OCI-LY3 (cell line): ENCODE data around the gene SERGEF.

ENCODE experiments used
- H2AFZ ChIP-seq: fragments of 200-600, 300-600 bp; shearing (Covaris generic); 2 replicates; pipeline ENCODE4 v1.6.0; 2014; ENCODE audit warnings: antibody characterized with exemption, low read depth, low read length
- H3K27ac ChIP-seq: fragments of 200-600, 300-600 bp; sonication (generic); 2 replicates; pipeline ENCODE4 v1.5.1; 2014; ENCODE audit warnings: mild to moderate bottlenecking, low read length, moderate library complexity, mixed read lengths
- H3K27me3 ChIP-seq: fragments of 200-600, 300-600 bp; sonication (generic); 2 replicates; pipeline ENCODE4 v1.6.1; 2014; ENCODE audit warnings: low read depth, low read length, mixed read lengths
- H3K36me3 ChIP-seq: fragments of 200-600, 300-600 bp; sonication (generic); replicated peaks from 2 replicates; pipeline ENCODE3; 2014; ENCODE audit warnings: low read depth, low read length, mixed read lengths
- H3K4me1 ChIP-seq: fragments of 300-600, 200-600 bp; sonication (generic); 2 replicates; pipeline ENCODE4 v1.6.1; 2014; ENCODE audit warnings: low read length, mixed read lengths
- H3K4me2 ChIP-seq: fragments of 200-600, 300-600 bp; sonication (generic); 2 replicates; pipeline ENCODE4 v1.6.1; 2014; ENCODE audit warnings: low read length, mixed read lengths
- H3K4me3 ChIP-seq: fragments of 300-600, 200-600 bp; sonication (generic); 2 replicates; pipeline ENCODE4 v1.5.1; 2014; ENCODE audit warnings: antibody characterized with exemption, mild to moderate bottlenecking, low read length, moderate library complexity
- H3K79me2 ChIP-seq: fragments of 300-600, 200-600 bp; shearing (Covaris generic); 2 replicates; pipeline ENCODE4 v1.6.1; 2014; ENCODE audit warnings: mild to moderate bottlenecking, low read length, mixed read lengths
- H3K9ac ChIP-seq: fragments of 300-600, 200-600 bp; shearing (Covaris generic); 2 replicates; pipeline ENCODE4 v1.6.0; 2014; ENCODE audit warnings: mild to moderate bottlenecking, low read length, moderate library complexity
- H3K9me3 ChIP-seq: fragments of 200-600, 300-600 bp; shearing (Covaris generic); 2 replicates; pipeline ENCODE4 v1.6.1; 2014; ENCODE audit warnings: low read length, mixed read lengths; ENCODE audit not compliant: insufficient read depth
- H4K20me1 ChIP-seq: fragments of 200-600, 300-600 bp; sonication (generic); 2 replicates; pipeline ENCODE4 v1.6.1; 2016; ENCODE audit warnings: low read length, mixed read lengths; ENCODE audit not compliant: insufficient read depth
- CTCF ChIP-seq: fragments of 200-600, 300-600 bp; sonication (generic); IDR thresholded peaks from 2 replicates; pipeline ENCODE4 v1.5.1; 2014; ENCODE audit warnings: antibody characterized with exemption, low read length, low read depth
- EZH2phosphoT487 ChIP-seq: fragments of 200-600 bp; shearing (Covaris generic); IDR thresholded peaks from 2 replicates; pipeline ENCODE4 v1.6.1; 2018; ENCODE audit warnings: antibody characterized with exemption, mixed run types, low read depth

SERGEF gene

GRCh38 chr11:17779861-17780594 lies 232.8 kb downstream of the SERGEF start:
- Histone ChIP-seq H3K4me1 (no peaks in the 10 kb centered on the region), H2AFZ (no peak overlapping the region), H3K36me3 (no peaks in the 10 kb centered on the region), H3K9me3 (no peaks in the 10 kb centered on the region), H3K4me3 (no peak overlapping the region), H3K9ac (no peak overlapping the region), H4K20me1 (no peaks in the 10 kb centered on the region), H3K27ac (no peak overlapping the region), H3K4me2 (no peak overlapping the region), H3K79me2 (no peaks in the 10 kb centered on the region), H3K27me3 (no peaks in the 10 kb centered on the region)
- TF ChIP-seq CTCF (no peak), EZH2phosphoT487 (no peak)

- no peaks in the 10 kb centered on the region for H3K36me3 ChIP-seq
- no peak overlapping the region for H2AFZ ChIP-seq
These were observed 233.6 kb downstream of the SERGEF start for GRCh38 chr11:17778956-17779860.

DNA sequence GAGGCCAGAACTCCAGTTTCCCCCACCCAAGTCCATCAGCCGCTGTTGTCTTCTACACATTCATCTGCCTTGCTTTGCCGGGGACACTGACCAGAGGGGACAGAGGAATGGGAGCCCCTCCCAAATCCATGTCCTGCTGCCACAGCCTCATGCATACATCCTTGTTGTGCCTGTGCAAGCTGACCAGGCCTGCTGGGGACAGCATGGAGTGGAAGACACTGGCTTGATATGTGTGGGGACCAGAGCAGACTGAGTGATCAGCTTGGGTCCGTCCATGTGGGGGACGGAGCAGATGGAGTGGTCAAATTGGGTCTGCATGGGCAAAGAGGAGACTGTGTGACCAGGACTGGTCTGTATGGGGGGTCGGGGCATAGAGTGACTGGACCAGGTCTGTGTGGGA lies 234.5 kb downstream of the SERGEF start:
- TF ChIP-seq CTCF (no peak), EZH2phosphoT487 (no peak)
- no peak overlapping the region for H3K4me3 ChIP-seq
- H3K27me3 ChIP-seq: no peaks in the 10 kb centered on the region

More at GRCh38 chr11:17778956-17779860, 233.6 kb downstream of the SERGEF start:
- Histone ChIP-seq H3K27ac (no peak overlapping the region), H3K4me3 (no peak overlapping the region), H3K27me3 (no peaks in the 10 kb centered on the region), H3K79me2 (no peaks in the 10 kb centered on the region), H3K4me2 (no peak overlapping the region), H3K4me1 (no peaks in the 10 kb centered on the region), H3K9ac (no peak overlapping the region), H3K9me3 (no peaks in the 10 kb centered on the region), H4K20me1 (no peaks in the 10 kb centered on the region)
- TF ChIP-seq EZH2phosphoT487 (no peak), CTCF (no peak)

GRCh38 chr11:17777738-17778091 lies 235.1 kb downstream of the SERGEF start:
- Histone ChIP-seq H3K4me3 (no peak overlapping the region), H3K36me3 (no peaks in the 10 kb centered on the region), H3K9ac (no peak overlapping the region), H3K4me1 (no peaks in the 10 kb centered on the region), H3K79me2 (no peaks in the 10 kb centered on the region), H2AFZ (no peak overlapping the region), H3K9me3 (no peaks in the 10 kb centered on the region), H4K20me1 (no peaks in the 10 kb centered on the region), H3K27me3 (no peaks in the 10 kb centered on the region), H3K4me2 (no peak overlapping the region), H3K27ac (no peak overlapping the region)
- TF ChIP-seq CTCF: no peak
- TF ChIP-seq EZH2phosphoT487: no peak

More for the DNA sequence above, 234.5 kb downstream of the SERGEF start:
- H4K20me1 ChIP-seq: no peaks in the 10 kb centered on the region
- H3K9ac ChIP-seq: no peak overlapping the region
- no peak overlapping the region for H3K4me2 ChIP-seq
- no peaks in the 10 kb centered on the region for H3K4me1 ChIP-seq
- H2AFZ ChIP-seq: no peak overlapping the region
- no peaks in the 10 kb centered on the region for H3K9me3 ChIP-seq
- no peaks in the 10 kb centered on the region for H3K79me2 ChIP-seq
- H3K36me3 ChIP-seq: no peaks in the 10 kb centered on the region
- H3K27ac ChIP-seq: no peak overlapping the region
